ENCODE measurements around the gene SRP19.

Gene SRP19

GRCh38 chr5:112870966-112871365, 9.9 kb downstream of the SRP19 start:
- CTCF ChIA-PET = no interaction called here
- no peak for DNase-seq (ENCODE audit: low read depth, low spot score)
- POLR2A ChIA-PET = no interaction called here
- H3K4me3 ChIP-seq (ENCODE audit: low read depth, low read length) = no peak overlapping the region
- no peak for TF ChIP-seq CTCF (IDR thresholded peaks at IDR 0.05; ENCODE audit: insufficient read depth, low read length, missing control alignments)

- CTCF ChIA-PET = no interaction called here
- no peak overlapping the region for H3K4me3 ChIP-seq (ENCODE audit: low read depth, low read length)
- POLR2A ChIA-PET = no interaction called here
- TF ChIP-seq CTCF (IDR thresholded peaks at IDR 0.05; ENCODE audit: insufficient read depth, low read length, missing control alignments) = no peak
- no peak for DNase-seq (ENCODE audit: low read depth, low spot score)
These were observed 15.3 kb downstream of the SRP19 start for GRCh38 chr5:112876362-112876761.

- no peak overlapping the region for H3K4me3 ChIP-seq (ENCODE audit: low read depth, low read length)
- no peak for TF ChIP-seq CTCF (IDR thresholded peaks at IDR 0.05; ENCODE audit: insufficient read depth, low read length, missing control alignments)
- CTCF ChIA-PET = no interaction called here
- no peak for DNase-seq (ENCODE audit: low read depth, low spot score)
- POLR2A ChIA-PET = no interaction called here
These were observed 17.0 kb downstream of the SRP19 start for GRCh38 chr5:112878101-112878500.

- no peak for DNase-seq (ENCODE audit: low read depth, low spot score)
- CTCF ChIA-PET = no interaction called here
- H3K4me3 ChIP-seq (ENCODE audit: low read depth, low read length) = no peak overlapping the region
- TF ChIP-seq CTCF (IDR thresholded peaks at IDR 0.05; ENCODE audit: insufficient read depth, low read length, missing control alignments) = no peak
- POLR2A ChIA-PET = no interaction called here
These were observed 17.7 kb downstream of the SRP19 start for GRCh38 chr5:112878760-112879159.

GRCh38 chr5:112880219-112880964, 19.3 kb downstream of the SRP19 start:
- no peak overlapping the region for H3K4me3 ChIP-seq (ENCODE audit: low read depth, low read length)
- no peak for DNase-seq (ENCODE audit: low read depth, low spot score)
- TF ChIP-seq CTCF (IDR thresholded peaks at IDR 0.05; ENCODE audit: insufficient read depth, low read length, missing control alignments) = no peak
- ChIA-PET CTCF (interaction anchor here (0.6 kb wide), 1 partner anchor 14 kb away, joined by 3 read pairs; no protein-coding TSS in a partner anchor), POLR2A (no interaction called here)

GRCh38 chr5:112883192-112883591, 22.1 kb downstream of the SRP19 start:
- ChIA-PET CTCF (no interaction called here), POLR2A (no interaction called here)
- H3K4me3 ChIP-seq (ENCODE audit: low read depth, low read length) = no peak overlapping the region
- no peak for TF ChIP-seq CTCF (IDR thresholded peaks at IDR 0.05; ENCODE audit: insufficient read depth, low read length, missing control alignments)
- DNase-seq (ENCODE audit: low read depth, low spot score) = no peak
